Stimulated activated CD4-positive, alpha-beta T cell treated with anti-CD3 and anti-CD28 coated beads, Interleukin-1b, Interleukin-23, amount 100 ng/mL, for 24 hours (primary cell): Measurements from ENCODE around the gene FPGS.

Experiments used
- DNase-seq, 4 experiments: peaks; one replicate each; pipeline ENCODE4 v3.0.0-alpha.2; 2020; ENCODE audit warnings: low read depth in 4 of 4, low spot score in 1 of 4

The FPGS gene

DNA sequence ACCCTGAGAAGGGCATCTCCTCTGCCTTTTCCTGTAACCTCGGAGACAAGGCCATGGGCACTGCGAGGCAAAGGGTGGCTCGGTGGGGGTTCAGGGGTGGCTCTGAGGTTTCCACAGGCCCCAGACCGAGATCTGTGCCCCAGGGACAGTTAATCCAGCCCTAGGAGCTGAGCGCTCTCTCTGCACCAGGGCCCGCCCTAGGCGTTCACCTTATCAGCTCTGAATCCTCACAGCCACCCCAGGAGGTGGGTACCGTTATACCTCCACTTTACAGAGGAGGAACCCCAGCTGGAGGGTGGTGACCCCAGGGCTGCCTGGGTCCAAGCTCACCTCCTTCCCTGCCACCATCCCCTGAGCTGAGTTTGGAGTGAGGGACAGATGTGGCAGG lies 54.0 kb downstream of the FPGS start:
- no peak for DNase-seq

DNA sequence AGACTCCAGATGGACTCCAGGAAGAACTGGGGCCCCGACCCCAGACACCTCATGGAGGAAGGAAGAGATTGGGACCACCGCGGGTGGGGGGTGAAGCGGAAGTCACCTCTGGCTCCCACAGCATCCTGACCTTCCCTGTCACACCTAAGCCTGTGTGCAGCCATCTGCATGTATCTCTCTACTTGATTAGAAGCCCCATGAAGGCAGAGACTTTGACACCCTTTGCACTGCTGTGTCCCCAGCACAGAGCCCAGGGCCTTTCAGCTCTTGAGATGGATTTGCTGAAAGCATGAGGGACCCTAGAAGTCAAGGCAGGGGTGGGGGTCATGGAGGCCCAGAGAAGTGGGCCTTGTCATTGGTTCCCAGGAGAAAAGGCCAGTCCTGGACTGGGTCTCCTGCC lies 54.6 kb downstream of the FPGS start:
- DNase-seq: no peak

DNA sequence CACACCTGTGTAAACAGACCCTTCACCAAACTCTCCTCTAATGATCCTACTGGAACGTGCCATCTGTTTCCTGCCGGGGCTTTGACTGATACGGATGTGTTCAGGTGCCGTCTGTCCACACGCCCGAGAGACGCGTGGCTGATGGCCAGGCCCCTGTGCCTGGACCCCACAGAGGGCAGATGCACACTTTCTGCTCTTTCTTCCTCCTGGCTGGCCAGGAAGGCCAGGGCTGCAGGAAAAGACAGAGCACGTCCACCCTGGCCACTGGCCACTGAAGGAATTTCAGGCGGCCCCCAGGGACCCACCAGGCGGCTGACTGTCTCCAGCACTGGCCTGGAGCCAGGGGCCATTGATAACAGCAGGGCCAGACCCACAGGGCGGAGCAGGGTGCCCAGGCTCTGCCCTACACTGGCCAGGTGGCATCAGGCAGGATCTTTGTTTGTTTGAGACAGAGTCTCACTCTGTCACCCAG lies 55.4 kb downstream of the FPGS start:
- no peak for DNase-seq

DNA sequence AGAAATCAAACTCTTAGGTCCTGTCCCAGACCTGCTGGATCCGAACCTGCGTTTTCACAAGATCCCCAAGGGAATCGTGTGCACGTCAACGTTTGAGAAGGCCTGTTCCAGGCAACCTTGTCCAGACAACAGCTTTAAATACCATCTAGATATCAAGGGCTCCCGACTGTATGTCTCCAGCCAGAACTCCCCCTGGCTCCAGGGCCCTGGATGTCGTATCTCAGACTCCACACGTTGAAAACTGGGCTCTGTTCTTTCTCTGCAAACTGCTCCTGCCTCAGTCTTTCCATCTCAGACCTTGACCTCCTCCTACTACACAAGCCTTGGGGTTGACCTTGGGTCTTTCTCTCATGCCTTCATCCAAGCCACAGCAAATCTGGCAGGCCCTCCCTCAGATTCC lies 57.6 kb downstream of the FPGS start:
- no peak for DNase-seq

DNA sequence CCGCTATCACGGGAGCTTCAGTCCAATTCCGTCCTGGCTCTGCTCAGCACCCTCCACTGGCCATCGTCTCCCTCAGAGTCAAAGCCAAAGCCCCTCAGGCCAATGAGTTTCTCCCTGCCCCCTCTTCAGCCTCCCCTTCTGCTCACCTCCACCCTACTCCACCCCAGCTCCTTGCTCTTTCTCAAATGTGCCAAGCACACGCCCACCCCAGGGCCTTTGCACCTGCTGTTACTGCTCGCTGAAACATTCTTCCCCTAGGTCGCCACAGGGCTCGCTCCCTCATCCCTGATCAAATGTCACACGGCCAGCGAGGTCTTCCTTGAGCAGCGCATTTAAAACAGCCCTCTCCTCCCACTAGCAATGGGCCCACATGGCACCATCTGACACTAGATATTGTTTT lies 58.1 kb downstream of the FPGS start:
- no peak for DNase-seq

DNA sequence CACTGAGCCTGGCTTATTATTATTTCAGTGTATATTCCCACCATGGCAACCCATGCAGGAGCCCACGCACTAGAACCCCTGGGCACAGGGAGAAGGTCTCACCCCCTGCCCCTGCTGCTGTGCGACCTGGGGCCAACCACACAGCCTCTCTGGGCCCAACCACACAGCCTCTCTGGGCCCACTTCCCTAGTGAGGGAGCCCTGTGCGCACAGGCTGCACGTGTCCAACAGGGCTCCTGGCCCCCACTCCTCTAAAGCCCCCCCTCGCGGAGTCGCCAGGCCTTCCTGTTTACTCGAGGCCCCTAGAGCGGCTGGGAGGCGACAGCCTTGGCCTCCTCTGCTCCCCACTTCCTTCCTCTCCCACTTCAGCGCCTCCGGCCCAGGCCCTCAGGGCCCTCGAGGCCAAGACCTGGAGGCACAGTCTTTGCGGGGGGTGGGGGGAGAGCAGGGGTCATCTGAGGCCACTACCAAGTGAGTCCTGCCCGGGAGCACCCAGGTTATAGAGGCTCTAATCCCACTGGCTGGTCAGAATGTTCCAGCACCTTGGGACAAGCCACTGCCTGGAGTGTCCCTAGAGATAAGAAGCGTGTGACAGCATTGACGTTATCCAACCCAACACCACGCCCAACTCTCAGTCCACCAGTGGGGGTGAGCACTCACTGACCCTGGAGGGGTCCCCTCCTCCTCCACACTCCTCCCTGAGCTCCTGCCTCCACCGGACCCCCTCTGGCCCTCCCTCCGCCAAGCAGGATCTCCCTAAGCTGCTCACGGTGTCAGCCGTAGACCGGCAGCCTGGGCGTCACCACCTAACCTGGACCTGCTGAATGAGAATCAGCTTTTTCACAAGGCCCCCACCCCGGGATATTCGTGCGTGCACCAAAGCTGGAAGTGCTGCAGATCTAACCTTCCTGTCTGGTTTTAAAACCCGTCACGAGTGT lies 59.7 kb downstream of the FPGS start:
- DNase-seq: no peak

DNA sequence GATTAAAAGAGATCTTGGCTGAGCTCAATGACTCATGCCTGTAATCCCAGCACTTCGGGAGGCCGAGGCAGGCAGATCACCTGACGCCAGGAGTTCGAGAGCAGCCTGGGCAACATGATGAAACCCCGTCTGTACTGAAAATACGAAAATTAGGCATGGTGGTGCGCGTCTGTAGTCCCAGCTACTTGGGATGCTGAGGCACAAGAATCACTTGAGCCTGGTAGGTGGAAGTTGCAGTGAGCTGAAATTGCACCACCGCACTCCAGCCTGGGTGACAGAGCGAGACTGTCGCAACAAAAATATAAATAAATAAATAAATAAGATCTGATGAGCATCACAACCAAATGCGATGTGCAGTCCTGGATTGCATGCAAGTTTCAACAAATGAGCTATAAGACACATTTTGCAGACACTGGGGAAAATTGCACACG lies 60.5 kb downstream of the FPGS start:
- DNase-seq: no peak
